ENCODE data around the gene LEF1.

LEF1 gene

GRCh38 chr4:108172753-108173598 lies 4.2 kb upstream of the LEF1 start:
- Histone ChIP-seq H3K36me3 (ENCODE audit: insufficient read depth) (no peaks in the 10 kb centered on the region), H3K9ac (peak overlapping the region; percentile 66), H3K27me3 (ENCODE audit: insufficient read depth, low read depth) (peaks cover 13% of the 10 kb centered on the region), H3K4me3 (IDR thresholded peaks at IDR 0.05; ENCODE audit: insufficient read depth, low read depth, low read length) (no peak overlapping the region), H4K20me1 (ENCODE audit: insufficient read depth) (no peaks in the 10 kb centered on the region), H3K27ac (peak overlapping the region; percentile 55), H3K79me2 (ENCODE audit: insufficient read depth, low read depth) (no peaks in the 10 kb centered on the region), H3K4me1 (ENCODE audit: low read depth, poor library complexity, severe bottlenecking) (peaks cover 7% of the 10 kb centered on the region), H3K4me2 (peak overlapping the region; percentile 79), H2AFZ (ENCODE audit: low read depth) (peak overlapping the region; percentile 91)
- TF ChIP-seq CTCF (conservative IDR thresholded peaks at IDR 0.05; ENCODE audit: low read depth, low read length) = no peak

DNA sequence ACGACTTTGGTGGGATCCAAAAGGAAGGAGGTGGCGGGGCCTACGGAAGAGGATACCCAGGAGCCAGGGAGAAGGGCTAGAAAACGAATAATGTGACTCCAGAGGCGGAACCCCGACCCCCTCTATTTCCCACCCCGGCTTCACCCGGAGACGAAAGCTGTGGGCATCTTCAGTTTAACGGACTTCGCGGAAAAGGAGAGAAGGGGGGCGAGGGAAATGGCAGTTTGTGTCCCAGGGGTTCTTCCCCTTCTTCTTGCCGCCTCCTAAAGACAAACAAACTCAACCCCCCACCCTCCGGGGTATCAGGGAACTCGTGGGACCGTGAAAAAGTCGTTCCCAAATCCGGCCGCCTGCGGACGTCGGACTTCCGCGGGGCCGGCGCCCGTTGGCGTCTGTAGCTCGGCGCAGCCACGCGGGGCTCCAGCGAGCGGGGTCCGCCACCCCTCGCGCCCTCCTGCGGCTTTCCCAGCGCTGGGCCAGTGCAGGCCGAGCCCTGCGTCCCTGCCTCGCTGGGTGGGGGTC lies 3.6 kb upstream of the LEF1 start:
- no peak for TF ChIP-seq CTCF (conservative IDR thresholded peaks at IDR 0.05; ENCODE audit: low read depth, low read length)
- Histone ChIP-seq H3K79me2 (ENCODE audit: insufficient read depth, low read depth) (no peaks in the 10 kb centered on the region), H3K9ac (peak overlapping the region; percentile 66), H4K20me1 (ENCODE audit: insufficient read depth) (no peaks in the 10 kb centered on the region), H3K4me3 (IDR thresholded peaks at IDR 0.05; ENCODE audit: insufficient read depth, low read depth, low read length) (no peak overlapping the region), H3K36me3 (ENCODE audit: insufficient read depth) (no peaks in the 10 kb centered on the region), H3K4me1 (ENCODE audit: low read depth, poor library complexity, severe bottlenecking) (peaks cover 7% of the 10 kb centered on the region), H3K27ac (peak overlapping the region; percentile 55), H2AFZ (ENCODE audit: low read depth) (peak overlapping the region; percentile 91), H3K27me3 (ENCODE audit: insufficient read depth, low read depth) (peaks cover 13% of the 10 kb centered on the region), H3K4me2 (peak overlapping the region; percentile 79)

GRCh38 chr4:108171339-108172230 lies 2.9 kb upstream of the LEF1 start:
- Histone ChIP-seq H3K4me2 (peak overlapping the region; percentile 79; the same call in 1 of the 2 replicates), H3K4me3 (IDR thresholded peaks at IDR 0.05; ENCODE audit: insufficient read depth, low read depth, low read length) (no peak overlapping the region), H3K36me3 (ENCODE audit: insufficient read depth) (no peaks in the 10 kb centered on the region), H3K27ac (no peak overlapping the region), H2AFZ (ENCODE audit: low read depth) (peak overlapping the region; percentile 91; the same call in 1 of the 2 replicates), H3K27me3 (ENCODE audit: insufficient read depth, low read depth) (peaks cover 13% of the 10 kb centered on the region), H3K4me1 (ENCODE audit: low read depth, poor library complexity, severe bottlenecking) (peaks cover 7% of the 10 kb centered on the region), H3K79me2 (ENCODE audit: insufficient read depth, low read depth) (no peaks in the 10 kb centered on the region), H3K9ac (no peak overlapping the region), H4K20me1 (ENCODE audit: insufficient read depth) (no peaks in the 10 kb centered on the region)
- no peak for TF ChIP-seq CTCF (conservative IDR thresholded peaks at IDR 0.05; ENCODE audit: low read depth, low read length)

DNA sequence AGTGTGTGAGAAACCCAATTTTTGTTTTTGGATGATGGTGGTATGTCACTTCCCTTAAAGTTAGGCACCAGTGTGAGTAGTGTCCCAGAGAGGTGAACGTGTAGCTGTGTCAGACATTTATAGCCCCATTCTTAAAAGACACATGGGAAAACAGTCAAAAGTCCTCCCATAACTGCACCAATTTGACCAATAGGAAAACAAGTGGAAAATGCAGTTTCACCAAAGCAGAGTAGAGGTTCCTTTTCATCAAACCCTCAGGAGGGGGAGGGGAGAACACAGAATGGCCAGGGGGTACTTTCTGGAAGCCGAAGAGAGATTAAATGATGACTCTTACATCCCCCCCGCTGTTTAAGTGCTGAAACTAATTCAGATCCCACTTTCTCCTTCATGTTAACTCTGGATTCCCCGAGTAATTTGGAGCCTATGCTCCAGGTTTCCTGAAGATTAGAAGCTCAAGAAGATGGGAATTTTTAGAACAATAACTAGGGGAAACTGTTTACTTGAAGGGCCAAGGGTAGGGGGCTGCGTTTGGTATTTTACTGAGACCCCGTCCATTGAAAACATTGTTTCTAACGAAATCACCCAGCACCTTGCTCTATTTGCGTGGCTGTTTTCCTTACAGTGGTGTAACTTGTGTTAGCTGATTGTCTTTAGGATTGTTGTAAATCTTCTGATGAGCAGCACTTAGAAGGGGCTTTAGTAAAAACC lies 2.1 kb upstream of the LEF1 start:
- Histone ChIP-seq H4K20me1 (ENCODE audit: insufficient read depth) (no peaks in the 10 kb centered on the region), H3K4me2 (no peak overlapping the region), H3K27me3 (ENCODE audit: insufficient read depth, low read depth) (peaks cover 13% of the 10 kb centered on the region)

More for the DNA sequence above, 2.1 kb upstream of the LEF1 start:
- peaks cover 11% of the 10 kb centered on the region for H3K4me1 ChIP-seq (ENCODE audit: low read depth, poor library complexity, severe bottlenecking)
- H2AFZ ChIP-seq (ENCODE audit: low read depth) = no peak overlapping the region
- peaks cover 4% of the 10 kb centered on the region; the same call in 1 of the 2 replicates for H3K79me2 ChIP-seq (ENCODE audit: insufficient read depth, low read depth)
- H3K4me3 ChIP-seq (IDR thresholded peaks at IDR 0.05; ENCODE audit: insufficient read depth, low read depth, low read length) = no peak overlapping the region
- H3K27ac ChIP-seq = no peak overlapping the region
- no peak overlapping the region for H3K9ac ChIP-seq
- no peaks in the 10 kb centered on the region for H3K36me3 ChIP-seq (ENCODE audit: insufficient read depth)
- no peak for TF ChIP-seq CTCF (conservative IDR thresholded peaks at IDR 0.05; ENCODE audit: low read depth, low read length)

Data from KMS-11 (cell line).